Lung microvascular endothelial cell (primary cell): Measurements from ENCODE around the gene LRP10. TPM values are rescaled to one million over a fixed set of nuclear protein-coding genes. Genes with fewer than 3 reads are reported as not detected.

ENCODE experiments used
- DNase-seq, 2 donors: peaks; one replicate each; pipeline versions ENCODE4 v3.0.0 to v3.0.0-alpha.2; 2010; ENCODE audit warnings: low read depth in 2 of 2
- total RNA-seq: library from RNA; depleted of rRNA; stranded (reverse); fragments of >200 nt; gene quantifications from 2 replicates; pipeline ENCODE4 v1.2.1, GENCODE V29; 2014

The LRP10 gene
- total RNA-seq, 1 donor from 2014 or later: 44.0 TPM

GRCh38 chr14:22918804-22919600 lies 47.5 kb downstream of the LRP10 start, which contains the start of gene RBM23:
Gene RBM23, minus strand, starts transcription at chr14:22919149.
- DNase-seq: peak; percentile 100

- no peak for DNase-seq
These were observed 48.0 kb downstream of the LRP10 start for GRCh38 chr14:22919601-22919921.

GRCh38 chr14:22920697-22921096 lies 49.2 kb downstream of the LRP10 start:
- no peak for DNase-seq

GRCh38 chr14:22922294-22922693 lies 50.8 kb downstream of the LRP10 start:
- DNase-seq: no peak

- no peak for DNase-seq
These were observed 52.2 kb downstream of the LRP10 start for GRCh38 chr14:22923746-22924145.

DNA sequence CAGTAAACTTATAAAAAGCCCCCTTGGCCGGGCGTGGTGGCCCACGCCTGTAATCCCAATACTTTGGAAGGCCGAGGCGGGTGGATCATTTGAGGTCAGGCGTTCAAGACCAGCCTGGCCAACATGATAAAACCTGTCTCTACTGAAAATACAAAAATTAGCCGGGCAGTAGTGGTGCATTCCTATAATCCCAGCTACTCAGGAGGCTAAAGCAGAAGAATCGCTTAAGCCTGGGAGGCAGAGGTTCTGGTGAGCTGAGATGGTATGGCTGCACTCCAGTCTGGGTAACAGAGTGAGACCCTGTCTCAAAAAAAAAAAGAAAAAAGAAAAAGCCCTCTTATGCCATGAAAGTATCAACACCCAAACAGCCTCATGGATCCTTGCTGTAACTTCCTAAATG lies 54.0 kb downstream of the LRP10 start:
- no peak for DNase-seq

DNA sequence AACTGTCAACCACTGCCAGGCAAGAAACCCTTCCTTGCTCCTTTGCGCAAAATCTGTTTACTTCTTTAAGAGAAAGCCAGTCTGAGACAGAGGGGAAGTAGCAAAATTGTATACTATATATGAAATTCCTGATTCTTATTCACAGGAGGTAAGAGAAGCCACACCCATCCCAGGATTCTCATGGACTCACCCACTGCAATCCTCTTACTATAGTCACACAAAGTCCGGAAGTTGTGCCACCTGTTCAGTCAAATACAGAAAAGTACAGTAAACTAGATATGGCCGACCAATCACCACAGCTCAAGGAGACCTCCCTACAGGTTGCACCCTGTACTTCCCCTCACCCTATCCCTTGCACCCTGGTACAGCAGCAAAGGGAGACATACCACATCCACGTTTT lies 54.8 kb downstream of the LRP10 start:
- no peak for DNase-seq

DNA sequence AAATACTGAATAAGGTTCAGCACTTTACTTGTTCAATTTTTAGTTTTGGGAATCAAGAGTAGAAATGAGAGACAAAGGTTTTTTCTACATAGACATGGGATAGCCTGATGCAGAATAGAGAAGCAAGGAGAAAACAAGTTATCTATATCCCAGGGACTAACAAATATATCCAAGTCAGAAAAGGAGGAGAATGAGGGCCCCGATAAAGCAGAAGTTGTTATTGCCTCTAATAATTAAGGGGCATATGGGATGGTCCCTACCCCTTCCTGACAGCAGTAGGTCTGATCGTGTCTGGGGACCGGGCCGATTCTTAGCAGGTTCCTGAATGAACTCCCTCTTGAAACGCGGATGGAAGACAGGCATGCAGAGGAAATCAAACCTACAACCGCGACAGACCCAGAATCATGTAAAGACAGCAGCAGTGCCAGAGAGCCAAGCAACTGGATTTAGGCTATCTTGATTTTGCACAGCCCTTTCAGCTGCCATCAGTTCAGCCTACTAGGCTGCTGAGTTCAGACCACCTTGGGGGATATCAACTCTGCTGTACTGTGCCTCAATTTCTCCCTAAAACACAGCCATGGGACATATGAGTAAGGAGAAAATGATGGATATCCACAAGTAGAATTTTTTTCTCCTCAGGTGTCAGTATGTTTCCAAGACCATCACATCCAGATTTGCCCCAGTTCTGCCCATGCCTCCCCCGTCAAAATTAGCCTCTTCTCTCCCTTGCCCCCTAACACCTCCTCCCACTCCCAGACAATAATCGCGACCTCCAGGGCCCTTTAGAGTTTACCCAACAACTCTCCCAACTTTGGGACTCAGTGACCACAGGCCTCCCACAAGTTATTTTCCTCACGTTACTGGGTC lies 56.9 kb downstream of the LRP10 start:
- DNase-seq: peak; percentile 3 to 12

DNA sequence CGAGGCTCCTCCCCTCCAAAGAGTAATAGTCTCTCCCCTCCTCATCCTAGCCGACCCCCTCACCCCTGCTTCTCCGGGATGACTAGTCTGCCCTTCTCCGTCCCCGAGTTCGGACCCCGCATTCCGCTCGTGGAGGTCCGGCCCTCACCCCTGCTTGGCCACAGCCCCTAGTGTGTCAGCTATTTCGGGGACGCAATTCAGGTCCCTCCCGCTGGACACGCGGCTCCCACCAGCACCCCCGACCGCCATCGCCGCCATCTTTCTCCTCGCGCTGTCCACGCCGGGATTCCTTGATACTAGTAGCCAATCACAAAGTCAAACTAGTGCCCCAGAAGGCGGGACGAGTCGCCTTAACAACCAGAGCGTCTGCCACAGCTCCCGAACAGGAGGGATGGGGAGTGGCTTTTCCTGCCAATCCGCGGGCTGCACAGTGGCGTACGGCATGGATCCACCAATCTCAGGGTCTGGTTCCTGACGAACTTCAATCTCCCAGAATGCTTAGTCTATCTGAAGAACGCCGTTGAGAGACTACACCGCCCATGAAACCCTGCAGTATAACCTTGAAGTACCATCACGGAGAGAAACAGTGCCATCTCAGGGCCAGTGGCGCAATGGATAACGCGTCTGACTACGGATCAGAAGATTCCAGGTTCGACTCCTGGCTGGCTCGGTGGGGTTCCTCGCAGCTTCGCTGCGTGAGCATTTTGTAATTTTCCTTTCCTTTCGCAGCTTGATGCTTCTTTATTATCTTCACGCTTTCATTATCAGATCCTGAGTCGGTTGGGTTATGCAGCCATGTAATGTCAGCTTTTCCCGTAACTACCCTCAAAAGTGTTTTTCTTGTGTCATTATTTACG lies 57.8 kb downstream of the LRP10 start, which contains the start of gene PRMT5:
PRMT5 (minus strand) TSS at position 273 of the 857 bp plus-strand sequence; CDS start at position 258, 15 bp downstream.
- DNase-seq: peak; percentile 100

- no peak for DNase-seq
These were observed 58.4 kb downstream of the LRP10 start for GRCh38 chr14:22929961-22930364.

Other genes starting within 250 kb of the LRP10 start
- not detected in 2 replicates for gene OR6J1, start 227.4 kb upstream of the LRP10 start, total RNA-seq
- gene OXA1L, start 105.1 kb upstream of the LRP10 start, total RNA-seq: 39.1 and 51.4 TPM in 2 replicates
- 5.0 and 6.7 TPM in 2 replicates for gene SLC7A7, start 56.3 kb upstream of the LRP10 start, total RNA-seq
- 43.7 and 46.9 TPM in 2 replicates for gene MRPL52, start 41.9 kb upstream of the LRP10 start, total RNA-seq
- gene MMP14, start 35.2 kb upstream of the LRP10 start, total RNA-seq: 43.3 and 80.2 TPM in 2 replicates
- under 0.01 TPM in 1 of 2 replicates, not detected in the other for gene REM2, start 11.5 kb downstream of the LRP10 start, total RNA-seq
- gene RBM23, start 47.4 kb downstream of the LRP10 start, total RNA-seq: 24.0 and 37.7 TPM in 2 replicates
- 35.3 and 41.9 TPM in 2 replicates for gene PRMT5, start 57.6 kb downstream of the LRP10 start, total RNA-seq
- gene HAUS4, start 85.3 kb downstream of the LRP10 start, total RNA-seq: 6.3 and 28.5 TPM in 2 replicates
- 36.0 and 70.2 TPM in 2 replicates for gene AJUBA, start 110.8 kb downstream of the LRP10 start, total RNA-seq
- gene C14orf93, start 138.4 kb downstream of the LRP10 start, total RNA-seq: 2.4 and 3.9 TPM in 2 replicates
- gene PSMB5, start 163.2 kb downstream of the LRP10 start, total RNA-seq: 183 and 219 TPM in 2 replicates
- gene PSMB11, start 170.5 kb downstream of the LRP10 start, total RNA-seq: not detected in 2 replicates
- gene CDH24, start 185.8 kb downstream of the LRP10 start, total RNA-seq: 0.60 and 2.0 TPM in 2 replicates
- gene ACIN1, start 223.4 kb downstream of the LRP10 start, total RNA-seq: 32.7 and 48.6 TPM in 2 replicates
- gene C14orf119, start 223.8 kb downstream of the LRP10 start, total RNA-seq: 41.2 and 45.0 TPM in 2 replicates
- not detected in 2 replicates for gene CIROP, start 233.2 kb downstream of the LRP10 start, total RNA-seq
- gene CEBPE, start 247.5 kb downstream of the LRP10 start, total RNA-seq: not detected in 2 replicates